Measurements from ENCODE around the gene SDC3.

DNA sequence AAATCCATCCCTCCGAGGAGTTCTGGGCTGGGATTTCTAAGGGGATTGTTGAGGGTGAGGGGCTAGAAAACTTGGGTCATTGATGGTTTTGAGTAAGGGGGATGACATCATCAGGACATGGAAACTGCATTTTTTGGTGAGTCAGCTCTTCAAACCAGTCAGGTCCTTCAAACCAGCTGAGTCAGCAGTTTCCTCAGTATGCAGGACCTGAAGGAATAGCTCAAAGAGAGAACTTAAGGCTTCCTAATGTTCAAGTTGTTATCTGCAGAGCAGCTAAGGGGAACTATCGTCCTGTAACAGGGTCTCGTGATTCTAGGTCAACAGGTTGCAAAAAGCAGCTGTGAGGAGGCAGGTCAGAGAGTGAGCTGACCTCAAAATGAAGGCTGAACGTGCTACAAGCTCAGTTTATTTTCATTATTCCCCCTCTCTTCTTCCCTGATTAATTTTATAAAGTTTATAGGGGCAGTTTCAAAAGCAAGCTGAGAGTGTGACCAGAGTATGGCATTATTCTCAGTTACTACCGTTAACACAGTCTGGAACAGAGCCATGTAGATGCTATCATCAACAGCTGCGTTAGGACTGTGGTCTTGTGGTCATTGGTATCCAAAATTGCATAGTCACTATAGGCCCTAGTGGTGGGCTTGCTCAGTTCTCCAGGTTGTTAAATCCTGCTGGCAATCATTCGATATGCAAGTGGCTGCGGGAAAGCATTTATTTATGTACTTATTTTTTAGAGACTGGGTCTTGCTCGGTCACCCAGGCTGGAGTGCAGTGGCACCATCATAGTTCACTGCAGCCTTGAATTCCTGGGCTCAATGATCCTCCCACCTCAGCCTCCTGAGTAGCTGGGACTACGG, 10.7 kb upstream of the SDC3 start:
- TF ChIP-seq, protein P1, sequence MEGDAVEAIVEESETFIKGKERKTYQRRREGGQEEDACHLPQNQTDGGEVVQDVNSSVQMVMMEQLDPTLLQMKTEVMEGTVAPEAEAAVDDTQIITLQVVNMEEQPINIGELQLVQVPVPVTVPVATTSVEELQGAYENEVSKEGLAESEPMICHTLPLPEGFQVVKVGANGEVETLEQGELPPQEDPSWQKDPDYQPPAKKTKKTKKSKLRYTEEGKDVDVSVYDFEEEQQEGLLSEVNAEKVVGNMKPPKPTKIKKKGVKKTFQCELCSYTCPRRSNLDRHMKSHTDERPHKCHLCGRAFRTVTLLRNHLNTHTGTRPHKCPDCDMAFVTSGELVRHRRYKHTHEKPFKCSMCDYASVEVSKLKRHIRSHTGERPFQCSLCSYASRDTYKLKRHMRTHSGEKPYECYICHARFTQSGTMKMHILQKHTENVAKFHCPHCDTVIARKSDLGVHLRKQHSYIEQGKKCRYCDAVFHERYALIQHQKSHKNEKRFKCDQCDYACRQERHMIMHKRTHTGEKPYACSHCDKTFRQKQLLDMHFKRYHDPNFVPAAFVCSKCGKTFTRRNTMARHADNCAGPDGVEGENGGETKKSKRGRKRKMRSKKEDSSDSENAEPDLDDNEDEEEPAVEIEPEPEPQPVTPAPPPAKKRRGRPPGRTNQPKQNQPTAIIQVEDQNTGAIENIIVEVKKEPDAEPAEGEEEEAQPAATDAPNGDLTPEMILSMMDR (IDR thresholded peaks at IDR 0.05; ENCODE audit: insufficient read depth, low read length) = no peak
- TF ChIP-seq POLR2AphosphoS5 (IDR thresholded peaks at IDR 0.05; ENCODE audit: low read depth) = peak; percentile 53
- TF ChIP-seq, protein P2, sequence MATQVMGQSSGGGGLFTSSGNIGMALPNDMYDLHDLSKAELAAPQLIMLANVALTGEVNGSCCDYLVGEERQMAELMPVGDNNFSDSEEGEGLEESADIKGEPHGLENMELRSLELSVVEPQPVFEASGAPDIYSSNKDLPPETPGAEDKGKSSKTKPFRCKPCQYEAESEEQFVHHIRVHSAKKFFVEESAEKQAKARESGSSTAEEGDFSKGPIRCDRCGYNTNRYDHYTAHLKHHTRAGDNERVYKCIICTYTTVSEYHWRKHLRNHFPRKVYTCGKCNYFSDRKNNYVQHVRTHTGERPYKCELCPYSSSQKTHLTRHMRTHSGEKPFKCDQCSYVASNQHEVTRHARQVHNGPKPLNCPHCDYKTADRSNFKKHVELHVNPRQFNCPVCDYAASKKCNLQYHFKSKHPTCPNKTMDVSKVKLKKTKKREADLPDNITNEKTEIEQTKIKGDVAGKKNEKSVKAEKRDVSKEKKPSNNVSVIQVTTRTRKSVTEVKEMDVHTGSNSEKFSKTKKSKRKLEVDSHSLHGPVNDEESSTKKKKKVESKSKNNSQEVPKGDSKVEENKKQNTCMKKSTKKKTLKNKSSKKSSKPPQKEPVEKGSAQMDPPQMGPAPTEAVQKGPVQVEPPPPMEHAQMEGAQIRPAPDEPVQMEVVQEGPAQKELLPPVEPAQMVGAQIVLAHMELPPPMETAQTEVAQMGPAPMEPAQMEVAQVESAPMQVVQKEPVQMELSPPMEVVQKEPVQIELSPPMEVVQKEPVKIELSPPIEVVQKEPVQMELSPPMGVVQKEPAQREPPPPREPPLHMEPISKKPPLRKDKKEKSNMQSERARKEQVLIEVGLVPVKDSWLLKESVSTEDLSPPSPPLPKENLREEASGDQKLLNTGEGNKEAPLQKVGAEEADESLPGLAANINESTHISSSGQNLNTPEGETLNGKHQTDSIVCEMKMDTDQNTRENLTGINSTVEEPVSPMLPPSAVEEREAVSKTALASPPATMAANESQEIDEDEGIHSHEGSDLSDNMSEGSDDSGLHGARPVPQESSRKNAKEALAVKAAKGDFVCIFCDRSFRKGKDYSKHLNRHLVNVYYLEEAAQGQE (IDR thresholded peaks at IDR 0.05; ENCODE audit: insufficient replicate concordance, low read depth) = no peak

Data from HL-60 (cell line).